Ishikawa (cell line): ENCODE measurements around the gene CACHD1.

Experiments used
- TAF1 ChIP-seq: IDR thresholded peaks from 2 replicates; pipeline ENCODE4 v1.6.1; 2012; ENCODE audit warnings: low read depth, mild to moderate bottlenecking
- TCF12 ChIP-seq: IDR thresholded peaks from 2 replicates; pipeline ENCODE4 v1.6.1; 2012; ENCODE audit warnings: low read depth

DNA sequence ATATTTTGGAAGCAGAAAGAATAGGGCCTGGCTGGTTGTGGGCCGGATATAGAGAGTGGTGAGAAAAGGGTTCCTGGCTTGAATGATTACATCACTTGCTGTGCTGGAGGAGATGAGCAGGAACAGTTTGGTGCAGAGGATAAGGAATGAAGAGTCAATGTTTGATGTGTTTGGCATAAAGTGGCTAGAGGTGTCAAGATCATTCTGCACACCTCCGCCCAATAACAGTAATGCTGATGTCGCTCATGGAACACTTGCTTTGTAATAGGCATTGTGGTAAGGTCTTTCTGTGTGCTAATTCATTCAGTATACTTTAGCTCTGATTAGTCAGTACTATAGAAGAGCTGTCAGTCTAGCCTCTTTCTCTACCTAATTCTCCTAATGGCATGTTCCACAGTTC, 226.9 kb downstream of the CACHD1 start:
- TF ChIP-seq TAF1 (no peak), TCF12 (no peak)
